IMR-90 (cell line): ENCODE measurements around the gene GATA5. TPM values are rescaled to one million over a fixed set of nuclear protein-coding genes. Genes with fewer than 3 reads are reported as not detected.

Source experiments
- ATAC-seq: fragments of 200-7000 bp; cut with Tn5 transposase; 2 replicates; pipeline ENCODE4 v1.9.1; 2020; ENCODE audit warnings: low read depth, mild to moderate bottlenecking, moderate library complexity
- BruUV-seq: library from RNA; stranded (reverse); fragments of 400-500 nt; replicated peaks from 2 replicates; lab custom pipeline; 2021; lab: Mats Ljungman, UMichigan
- CTCF ChIA-PET: fragments of 300-600 bp; formaldehyde crosslinking; extraction: SDS; loops from one replicate; lab custom pipeline; 2021; ENCODE audit warnings: antibody characterized with exemption; lab: Yijun Ruan, JAX
- POLR2A ChIA-PET: fragments of 300-600 bp; sonication (Branson Sonifier 250); formaldehyde crosslinking; loops from one replicate; lab custom pipeline; 2022; ENCODE audit warnings: antibody characterized with exemption; ENCODE audit not compliant: unreplicated experiment; lab: Charles Lee
- DNase-seq: peaks from one replicate; pipeline ENCODE4 v3.0.0; 2013
- H2AFZ ChIP-seq: replicated peaks from 2 replicates; pipeline ENCODE3; 2013; ENCODE audit warnings: low read length, mild to moderate bottlenecking; ENCODE audit not compliant: poor library complexity
- H2AK5ac ChIP-seq: 2 replicates; pipeline ENCODE4 v1.6.1; 2013; ENCODE audit warnings: low read depth, low read length, inconsistent platforms
- H2AK9ac ChIP-seq: replicated peaks from 2 replicates; pipeline ENCODE3; 2013; ENCODE audit warnings: mild to moderate bottlenecking, low read depth, low read length, moderate library complexity; ENCODE audit not compliant: poor library complexity
- H2BK120ac ChIP-seq: 2 replicates; pipeline ENCODE4 v1.6.1; 2013; ENCODE audit warnings: low read depth, low read length, inconsistent platforms
- H2BK15ac ChIP-seq: 3 replicates; pipeline ENCODE4 v1.6.1; 2013; ENCODE audit warnings: low read depth, low read length, inconsistent platforms
- H2BK20ac ChIP-seq: 2 replicates; pipeline ENCODE4 v1.6.1; 2013; ENCODE audit warnings: low read depth, mild to moderate bottlenecking, inconsistent platforms, low read length, moderate library complexity
- H2BK5ac ChIP-seq: 2 replicates; pipeline ENCODE4 v1.6.1; 2013; ENCODE audit warnings: mild to moderate bottlenecking, low read depth, low read length, inconsistent platforms; ENCODE audit not compliant: poor library complexity, severe bottlenecking
- H3K14ac ChIP-seq: replicated peaks from 2 replicates; pipeline ENCODE4 v1.6.1; 2013; ENCODE audit warnings: low read depth, low read length, inconsistent platforms
- H3K18ac ChIP-seq: 2 replicates; pipeline ENCODE4 v1.6.1; 2013; ENCODE audit warnings: low read depth, low read length, control low read depth
- H3K23ac ChIP-seq: 2 replicates; pipeline ENCODE4 v1.6.1; 2013; ENCODE audit warnings: low read depth, low read length, inconsistent platforms
- H3K27ac ChIP-seq: 2 replicates; pipeline ENCODE4 v1.5.1; 2013; ENCODE audit warnings: mild to moderate bottlenecking, control low read depth, low read length; ENCODE audit not compliant: insufficient read depth
- H3K27me3 ChIP-seq: 2 replicates; pipeline ENCODE4 v1.6.1; 2013; ENCODE audit warnings: low read length; ENCODE audit not compliant: control insufficient read depth, insufficient read depth
- H3K36me3 ChIP-seq: 2 replicates; pipeline ENCODE4 v1.6.1; 2013; ENCODE audit warnings: low read length, mixed read lengths; ENCODE audit not compliant: control insufficient read depth, insufficient read depth
- H3K4ac ChIP-seq: 2 replicates; pipeline ENCODE4 v1.6.1; 2013; ENCODE audit warnings: low read depth, low read length, inconsistent platforms
- H3K4me1 ChIP-seq: 2 replicates; pipeline ENCODE4 v1.6.1; 2013; ENCODE audit warnings: low read length, mixed read lengths; ENCODE audit not compliant: control insufficient read depth, insufficient read depth
- H3K4me2 ChIP-seq: 2 replicates; pipeline ENCODE4 v1.6.1; 2013; ENCODE audit warnings: low read depth, mild to moderate bottlenecking, control low read depth, low read length, moderate library complexity
- H3K4me3 ChIP-seq: 2 replicates; pipeline ENCODE4 v1.5.1; 2013; ENCODE audit warnings: low read depth, mild to moderate bottlenecking, control low read depth, low read length, moderate library complexity; ENCODE audit not compliant: insufficient read depth
- H3K56ac ChIP-seq: 2 replicates; pipeline ENCODE4 v1.6.1; 2013; ENCODE audit warnings: low read length, inconsistent platforms; ENCODE audit not compliant: insufficient read depth; ENCODE audit errors: extremely low read depth
- H3K79me1 ChIP-seq, 2 experiments: 2 replicates each; pipeline ENCODE4 v1.6.1; 2013; ENCODE audit warnings: low read length in 2 of 2, inconsistent platforms in 1 of 2, low read depth in 1 of 2
- H3K9ac ChIP-seq: 2 replicates; pipeline ENCODE4 v1.6.1; 2013; ENCODE audit warnings: low read depth, low read length, control low read depth
- H3K9me1 ChIP-seq: 2 replicates; pipeline ENCODE4 v1.6.1; 2013; ENCODE audit warnings: low read length, inconsistent platforms; ENCODE audit not compliant: insufficient read depth
- H3K9me3 ChIP-seq: 2 replicates; pipeline ENCODE4 v1.6.1; 2013; ENCODE audit warnings: low read length; ENCODE audit not compliant: control insufficient read depth, insufficient read depth
- H4K20me1 ChIP-seq: 2 replicates; pipeline ENCODE4 v1.6.1; 2013; ENCODE audit warnings: low read length, inconsistent platforms; ENCODE audit not compliant: insufficient read depth
- H4K5ac ChIP-seq: 2 replicates; pipeline ENCODE4 v1.6.1; 2013; ENCODE audit warnings: mild to moderate bottlenecking, low read depth, low read length, control low read depth
- H4K8ac ChIP-seq, 2 experiments: 2 replicates each; pipeline ENCODE4 v1.6.1; 2013; ENCODE audit warnings: low read depth in 2 of 2, low read length in 2 of 2, control low read depth in 1 of 2, inconsistent platforms in 1 of 2
- H4K91ac ChIP-seq: 2 replicates; pipeline ENCODE4 v1.6.1; 2013; ENCODE audit warnings: low read depth, low read length, inconsistent platforms; ENCODE audit not compliant: insufficient read depth
- CEBPB ChIP-seq: IDR thresholded peaks from 2 replicates; pipeline ENCODE4 v1.6.1; 2012; ENCODE audit warnings: low read depth, low read length, improper control_type of control experiment
- RCOR1 ChIP-seq: IDR thresholded peaks from 2 replicates; pipeline ENCODE4 v1.6.1; 2012; ENCODE audit warnings: mild to moderate bottlenecking, low read length, improper control_type of control experiment; ENCODE audit not compliant: insufficient replicate concordance
- WGBS, 2 experiments: methylation state at CpG; one replicate each; pipeline versions ENCODE4 v1.1.5 to v1.1.7; 2013; ENCODE audit warnings: missing lambda C conversion rate in 2 of 2; ENCODE audit not compliant: insufficient read length in 1 of 2; ENCODE audit errors: extremely low coverage in 2 of 2; 5-methylcytosine and 5-hydroxymethylcytosine counted together
- dilution Hi-C: fragments of 300-500 bp; cut with HindIII; formaldehyde crosslinking; loops from one replicate; pipeline ENCODE4 v1.14.3; 2018; ENCODE audit warnings: low sequenced_read_pairs; ENCODE audit not compliant: unreplicated experiment
- in situ Hi-C: fragments of 300-500 bp; cut with MboI; formaldehyde crosslinking; loops from 3 replicates; pipeline ENCODE4 v1.14.3; 2019; ENCODE audit warnings: low sequenced_read_pairs, inconsistent platforms, mixed read lengths
- intact Hi-C: fragments of 100-400 bp; cut with micrococcal nuclease; formaldehyde crosslinking; loops from 2 replicates; pipeline ENCODE4 v1.10.0; 2022
- polyA plus RNA-seq, 3 experiments: library from polyadenylated mRNA; depleted of rRNA; stranded (reverse); fragments of >200 nt; gene quantifications; 2 replicates each; pipeline ENCODE4 v1.2.3, GENCODE V29; 2012; ENCODE audit warnings: low replicate concordance in 1 of 3
- total RNA-seq: library from RNA; depleted of rRNA; stranded (reverse); fragments of >200 nt; gene quantifications from 2 replicates; pipeline ENCODE4 v1.2.3, GENCODE V29; 2012

Gene GATA5
- total and polyA plus RNA-seq, 2 of the 4 experiments (the other 2 are of a cell fraction), result not detected

DNA sequence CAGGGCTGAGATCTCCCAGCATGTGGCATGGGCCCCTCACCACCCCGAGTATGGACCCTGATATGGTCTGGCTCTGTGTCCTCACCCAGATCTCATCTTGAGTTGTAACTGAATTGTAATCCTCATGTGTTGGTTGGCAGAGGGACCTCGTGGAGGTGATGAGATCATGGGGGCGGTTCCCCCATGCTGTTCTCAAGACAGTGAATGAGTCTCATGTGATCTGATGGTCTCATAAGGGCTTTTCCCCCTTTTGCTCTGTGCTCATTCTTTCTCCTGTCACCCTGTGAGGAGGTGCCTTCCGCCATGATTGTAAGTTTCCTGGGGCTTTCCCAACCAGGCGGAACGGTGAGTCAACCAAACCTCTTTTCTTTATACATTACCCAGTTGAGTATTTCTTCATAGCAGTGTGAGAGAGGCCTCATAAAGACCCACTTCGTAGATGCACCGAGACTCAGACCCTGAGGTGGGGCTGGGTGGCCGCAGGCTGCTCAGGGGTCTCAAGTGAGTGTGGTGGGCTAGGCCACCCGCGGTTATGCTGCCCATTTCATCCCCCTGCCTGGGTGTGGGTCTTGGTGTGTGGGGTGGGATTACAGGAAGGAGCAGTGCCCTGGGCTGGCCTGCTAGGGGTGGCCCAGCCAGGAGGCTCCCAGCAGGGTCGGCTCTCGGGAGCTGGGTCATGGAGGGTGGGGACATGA, 26.2 kb upstream of the GATA5 start:
- H2AFZ ChIP-seq, result no peak overlapping the region
- 0 out of 2 replicates have a peak, but pooled peaks cover 8% of the 10 kb centered on the region for H3K9me1 ChIP-seq
- no peak overlapping the region for H2AK9ac ChIP-seq
- no peak overlapping the region for H3K23ac ChIP-seq
- no peak overlapping the region for H2BK120ac ChIP-seq
- H2AK5ac ChIP-seq, result no peak overlapping the region
- WGBS, 2 experiments, result 35% methylated on average over 2 of the region's 13 CpGs; no CpG with 5 or more reads in 1 of the 2 experiments
- no peak overlapping the region for H2BK5ac ChIP-seq
- H4K5ac ChIP-seq, result no peak overlapping the region
- CTCF ChIA-PET, result no interaction called here
- ATAC-seq (no peak), DNase-seq (peak; percentile 63)
- no peaks in the 10 kb centered on the region for H3K36me3 ChIP-seq
- H3K18ac ChIP-seq, result no peak overlapping the region
- H3K27ac ChIP-seq, result no peak overlapping the region
- no peaks in the 10 kb centered on the region for H3K4me1 ChIP-seq
- POLR2A ChIA-PET, result no interaction called here
- TF ChIP-seq CEBPB (peak; percentile 1; the same call in 1 of the 2 replicates), RCOR1 (no peak)
- H4K91ac ChIP-seq, result no peak overlapping the region
- no TSS peak for BruUV-seq
- H3K27me3 ChIP-seq, result peaks cover 10% of the 10 kb centered on the region; the same call in 1 of the 2 replicates
- H3K4me2 ChIP-seq, result no peak overlapping the region
- H3K9ac ChIP-seq, result no peak overlapping the region
- no peak overlapping the region for H2BK15ac ChIP-seq
- in situ Hi-C loops, result loop anchor here (10.0 kb wide), 1 partner anchor 113 kb away; no protein-coding TSS in a partner anchor
- no peaks in the 10 kb centered on the region for H3K9me3 ChIP-seq
- no peak overlapping the region for H3K4ac ChIP-seq
- peaks cover 4% of the 10 kb centered on the region; the same call in 1 of the 2 replicates for H4K20me1 ChIP-seq
- no peak overlapping the region for H3K4me3 ChIP-seq
- no peak overlapping the region for H3K14ac ChIP-seq
- intact Hi-C loops, result loop anchor here (5.0 kb wide), 1 partner anchor 290 kb away; no protein-coding TSS in a partner anchor
- H3K79me1 ChIP-seq, result no peaks in the 10 kb centered on the region
- H2BK20ac ChIP-seq, result no peak overlapping the region
- H4K8ac ChIP-seq, result no peak overlapping the region
- dilution Hi-C loops, result no loop called here
- H3K56ac ChIP-seq, result no peak overlapping the region
